Large intestine (tissue), 3 donors: ENCODE results near the gene TACC2. TPM values are rescaled to one million over a fixed set of nuclear protein-coding genes. Genes with fewer than 3 reads are reported as not detected.

Source experiments
- DNase-seq, 2 donors: peaks; one replicate each; pipeline versions ENCODE4 v3.0.0 to v3.0.0-alpha.2; 2013
- H3K27ac ChIP-seq: one replicate; pipeline ENCODE4 v1.5.1; 2013; ENCODE audit warnings: low read length
- H3K27me3 ChIP-seq: 2 replicates; pipeline ENCODE4 v1.6.1; 2013; ENCODE audit warnings: low read length; ENCODE audit not compliant: control insufficient read depth, insufficient read depth
- H3K36me3 ChIP-seq: 2 replicates; pipeline ENCODE4 v1.6.1; 2013; ENCODE audit warnings: low read length; ENCODE audit not compliant: control insufficient read depth, insufficient read depth
- H3K4me1 ChIP-seq: one replicate; pipeline ENCODE4 v1.6.1; 2013; ENCODE audit warnings: low read length; ENCODE audit not compliant: control insufficient read depth, insufficient read depth
- H3K4me3 ChIP-seq: one replicate; pipeline ENCODE4 v1.5.1; 2013; ENCODE audit warnings: low read length
- H3K9me3 ChIP-seq: one replicate; pipeline ENCODE4 v1.6.1; 2013; ENCODE audit warnings: mild to moderate bottlenecking, low read depth, low read length, moderate library complexity; ENCODE audit not compliant: control insufficient read depth
- WGBS: methylation state at CpG from one replicate; pipeline ENCODE4 v1.1.5; 2013; ENCODE audit warnings: low lambda C conversion rate; ENCODE audit not compliant: insufficient coverage; 5-methylcytosine and 5-hydroxymethylcytosine counted together
- polyA plus RNA-seq: library from polyadenylated mRNA; unstranded; fragments of 120-200 nt; gene quantifications from one replicate; pipeline ENCODE4 v1.2.1, GENCODE V29; 2013

The TACC2 gene
- polyA plus RNA-seq, 1 donor, result 85.5 TPM

GRCh38 chr10:122258136-122259074 lies 269.4 kb downstream of the TACC2 start:
- peaks cover 6% of the 10 kb centered on the region for H3K9me3 ChIP-seq
- H3K27me3 ChIP-seq, result no peaks in the 10 kb centered on the region
- no peaks in the 10 kb centered on the region for H3K4me1 ChIP-seq
- no peak overlapping the region for H3K27ac ChIP-seq
- H3K36me3 ChIP-seq, result peaks cover 25% of the 10 kb centered on the region
- no CpG with 5 or more reads among the region's 25 CpGs for WGBS
- peak; percentile 17 to 22 for DNase-seq
- no peak overlapping the region for H3K4me3 ChIP-seq

- Histone ChIP-seq H3K9me3 (peaks cover 6% of the 10 kb centered on the region), H3K36me3 (peaks cover 19% of the 10 kb centered on the region), H3K4me1 (peaks cover under 1% of the 10 kb centered on the region), H3K4me3 (no peak overlapping the region), H3K27ac (no peak overlapping the region), H3K27me3 (no peaks in the 10 kb centered on the region)
- WGBS, result 100% methylated on average over 1 of the region's 4 CpGs
- DNase-seq, result no peak
Measured at GRCh38 chr10:122259075-122259466, 270.1 kb downstream of the TACC2 start.

GRCh38 chr10:122261584-122261983 lies 272.6 kb downstream of the TACC2 start:
- Histone ChIP-seq H3K36me3 (peaks cover 5% of the 10 kb centered on the region), H3K4me3 (no peak overlapping the region), H3K27me3 (no peaks in the 10 kb centered on the region), H3K27ac (no peak overlapping the region), H3K4me1 (peaks cover 17% of the 10 kb centered on the region), H3K9me3 (peaks cover 6% of the 10 kb centered on the region)
- no CpG with 5 or more reads among the region's 1 CpG for WGBS
- DNase-seq, result no peak

- H3K36me3 ChIP-seq, result no peaks in the 10 kb centered on the region
- no peak overlapping the region for H3K4me3 ChIP-seq
- WGBS, result no CpG with 5 or more reads among the region's 1 CpG
- H3K27me3 ChIP-seq, result no peaks in the 10 kb centered on the region
- H3K9me3 ChIP-seq, result peaks cover 6% of the 10 kb centered on the region
- no peak overlapping the region for H3K27ac ChIP-seq
- H3K4me1 ChIP-seq, result peaks cover 24% of the 10 kb centered on the region
- no peak for DNase-seq
Measured at GRCh38 chr10:122263971-122264370, 275.0 kb downstream of the TACC2 start.

- Histone ChIP-seq H3K4me3 (no peak overlapping the region), H3K4me1 (peaks cover 24% of the 10 kb centered on the region), H3K27me3 (no peaks in the 10 kb centered on the region), H3K9me3 (peaks cover 6% of the 10 kb centered on the region), H3K27ac (no peak overlapping the region), H3K36me3 (no peaks in the 10 kb centered on the region)
- peak; percentile 17 to 57 for DNase-seq
- WGBS, result no CpG with 5 or more reads among the region's 1 CpG
Measured at GRCh38 chr10:122264436-122264835, 275.5 kb downstream of the TACC2 start.

GRCh38 chr10:122264931-122265330 lies 276.0 kb downstream of the TACC2 start:
- Histone ChIP-seq H3K4me3 (no peak overlapping the region), H3K4me1 (peaks cover 24% of the 10 kb centered on the region), H3K27ac (no peak overlapping the region), H3K36me3 (no peaks in the 10 kb centered on the region), H3K9me3 (peaks cover 6% of the 10 kb centered on the region), H3K27me3 (no peaks in the 10 kb centered on the region)
- no CpG with 5 or more reads among the region's 8 CpGs for WGBS
- no peak for DNase-seq

GRCh38 chr10:122265896-122266295 lies 276.9 kb downstream of the TACC2 start:
- no CpG with 5 or more reads among the region's 6 CpGs for WGBS
- Histone ChIP-seq H3K9me3 (peaks cover 6% of the 10 kb centered on the region), H3K27ac (no peak overlapping the region)

GRCh38 chr10:122267849-122268737 lies 279.1 kb downstream of the TACC2 start:
- H3K4me1 ChIP-seq, result peaks cover 24% of the 10 kb centered on the region
- H3K27me3 ChIP-seq, result no peaks in the 10 kb centered on the region
- 100% methylated on average over 1 of the region's 14 CpGs for WGBS
- no peak overlapping the region for H3K4me3 ChIP-seq
- H3K27ac ChIP-seq, result no peak overlapping the region
- H3K36me3 ChIP-seq, result no peaks in the 10 kb centered on the region
- peaks cover 2% of the 10 kb centered on the region for H3K9me3 ChIP-seq
- peak; percentile 56 to 83 for DNase-seq

More at GRCh38 chr10:122265896-122266295, 276.9 kb downstream of the TACC2 start:
- Histone ChIP-seq H3K36me3 (no peaks in the 10 kb centered on the region), H3K4me1 (peaks cover 24% of the 10 kb centered on the region), H3K27me3 (no peaks in the 10 kb centered on the region), H3K4me3 (no peak overlapping the region)
- peak; percentile 35 to 54 for DNase-seq

GRCh38 chr10:122269059-122269687 lies 280.2 kb downstream of the TACC2 start:
- no CpG with 5 or more reads among the region's 10 CpGs for WGBS
- H3K27ac ChIP-seq, result no peak overlapping the region

GRCh38 chr10:122271076-122271475 lies 282.1 kb downstream of the TACC2 start, which contains the start of gene BTBD16:
Gene BTBD16, plus strand, starts transcription at chr10:122271296. Its CDS starts 3,786 bp downstream, at chr10:122275082.
- Histone ChIP-seq H3K9me3 (no peaks in the 10 kb centered on the region), H3K4me1 (peaks cover 7% of the 10 kb centered on the region), H3K4me3 (no peak within 1 kb of the TSS), H3K36me3 (no peaks in the 10 kb centered on the region), H3K27ac (no peak within 1 kb of the TSS), H3K27me3 (no peaks in the 10 kb centered on the region)
- WGBS, result no CpG with 5 or more reads among the region's 5 CpGs
- no peak for DNase-seq

More at GRCh38 chr10:122269059-122269687, 280.2 kb downstream of the TACC2 start:
- Histone ChIP-seq H3K4me3 (no peak overlapping the region), H3K36me3 (no peaks in the 10 kb centered on the region), H3K9me3 (no peaks in the 10 kb centered on the region), H3K4me1 (peaks cover 22% of the 10 kb centered on the region), H3K27me3 (no peaks in the 10 kb centered on the region)
- DNase-seq, result no peak
